HG02759 (cell line): ENCODE measurements around the gene ATP6V0A1.
"Not testable (repeated sequence)": the region's sequence is repeated elsewhere in the genome, so short reads cannot be mapped to it uniquely, and the experiment has no call there.

Source experiments
- ATAC-seq: cut with Tn5 transposase; IDR thresholded peaks from one replicate; pipeline ENCODE4 v1.9.1; 2021; ENCODE audit warnings: mild to moderate bottlenecking, moderate library complexity; ENCODE audit not compliant: unreplicated experiment

Gene ATP6V0A1

GRCh38 chr17:42537156-42537805 is 78.6 kb downstream of the ATP6V0A1 start:
- no peak for ATAC-seq

- no peak for ATAC-seq
Measured at GRCh38 chr17:42537826-42538451, 79.3 kb downstream of the ATP6V0A1 start.

- ATAC-seq: no peak
Measured at GRCh38 chr17:42538482-42538881, 79.8 kb downstream of the ATP6V0A1 start.

- not testable (repeated sequence) for ATAC-seq
Measured at GRCh38 chr17:42540558-42540957, 81.9 kb downstream of the ATP6V0A1 start.

GRCh38 chr17:42541041-42541833 is 82.6 kb downstream of the ATP6V0A1 start:
- ATAC-seq: no peak

- no peak for ATAC-seq
Measured at GRCh38 chr17:42543190-42544079, 84.8 kb downstream of the ATP6V0A1 start.

GRCh38 chr17:42544874-42545283 is 86.2 kb downstream of the ATP6V0A1 start:
- ATAC-seq: no peak

- not testable (repeated sequence) for ATAC-seq
Measured at GRCh38 chr17:42545755-42546505, 87.3 kb downstream of the ATP6V0A1 start.

- ATAC-seq: no peak
Measured at GRCh38 chr17:42547001-42547461, 88.4 kb downstream of the ATP6V0A1 start.

- ATAC-seq: no peak
Measured at GRCh38 chr17:42547698-42548069, 89.0 kb downstream of the ATP6V0A1 start.

GRCh38 chr17:42548070-42548837 is 89.6 kb downstream of the ATP6V0A1 start:
- ATAC-seq: peak; percentile 73

GRCh38 chr17:42548993-42549755 is 90.5 kb downstream of the ATP6V0A1 start:
- ATAC-seq: no peak

GRCh38 chr17:42552736-42553135 is 94.1 kb downstream of the ATP6V0A1 start, which contains the start of gene HSD17B1:
HSD17B1 (plus strand) TSS chr17:42552923; CDS start chr17:42552934, 11 bp downstream.
- ATAC-seq: not testable (repeated sequence)

- ATAC-seq: no peak
Measured at GRCh38 chr17:42553161-42553818, 94.6 kb downstream of the ATP6V0A1 start.

GRCh38 chr17:42553866-42554249 is 95.2 kb downstream of the ATP6V0A1 start:
- ATAC-seq: no peak

- peak; percentile 87 for ATAC-seq
Measured at GRCh38 chr17:42554250-42555121, 95.8 kb downstream of the ATP6V0A1 start.

- peak; percentile 6 for ATAC-seq
Measured at GRCh38 chr17:42555122-42555622, 96.5 kb downstream of the ATP6V0A1 start.
